OCI-LY7 (cell line): Measurements from ENCODE around the gene SPPL3. TPM values are rescaled to one million over a fixed set of nuclear protein-coding genes. Genes with fewer than 3 reads are reported as not detected.

ENCODE experiments used
- BruUV-seq: library from RNA; stranded (reverse); fragments of 400-500 nt; replicated peaks from 2 replicates; lab custom pipeline; 2021; lab: Mats Ljungman, UMichigan
- CTCF ChIA-PET: fragments of 300-600 bp; sonication (Branson Sonifier 250); formaldehyde crosslinking; loops from one replicate; lab custom pipeline; 2022; ENCODE audit warnings: antibody characterized with exemption; ENCODE audit not compliant: unreplicated experiment; lab: Charles Lee
- POLR2A ChIA-PET: fragments of 300-600 bp; sonication (Branson Sonifier 250); formaldehyde crosslinking; loops from one replicate; lab custom pipeline; 2022; ENCODE audit warnings: antibody characterized with exemption; lab: Charles Lee
- DNase-seq: peaks from one replicate; pipeline ENCODE4 v3.0.0-alpha.2; 2015; ENCODE audit warnings: low spot score
- H2AFZ ChIP-seq: fragments of 200-600 bp; sonication (generic), shearing (Covaris generic); 2 replicates; pipeline ENCODE4 v1.6.1; 2014; ENCODE audit warnings: mild to moderate bottlenecking, antibody characterized with exemption, low read length, moderate library complexity
- H3K27ac ChIP-seq: fragments of 200-600 bp; sonication (generic); 2 replicates; pipeline ENCODE4 v1.5.1; 2014; ENCODE audit warnings: mixed run types, low read depth, mild to moderate bottlenecking, moderate library complexity, low read length, inconsistent platforms; ENCODE audit not compliant: poor library complexity, severe bottlenecking
- H3K36me3 ChIP-seq: fragments of 200-600 bp; sonication (generic); 2 replicates; pipeline ENCODE4 v1.6.1; 2014; ENCODE audit warnings: mild to moderate bottlenecking, antibody characterized with exemption, low read length, moderate library complexity, mixed read lengths; ENCODE audit not compliant: insufficient read depth
- H3K4me1 ChIP-seq: fragments of 200-600 bp; sonication (generic); 2 replicates; pipeline ENCODE4 v1.5.1; 2014; ENCODE audit warnings: mild to moderate bottlenecking, low read length; ENCODE audit not compliant: insufficient read depth, poor library complexity, severe bottlenecking
- H3K4me2 ChIP-seq: fragments of 200-600 bp; sonication (generic); 2 replicates; pipeline ENCODE4 v1.6.1; 2014; ENCODE audit warnings: mild to moderate bottlenecking, low read length
- H3K4me3 ChIP-seq: fragments of 200-600 bp; sonication (generic); 2 replicates; pipeline ENCODE4 v1.5.1; 2014; ENCODE audit warnings: mild to moderate bottlenecking, low read depth, low read length; ENCODE audit not compliant: poor library complexity, severe bottlenecking
- H3K79me2 ChIP-seq: fragments of 200-600 bp; sonication (generic); 2 replicates; pipeline ENCODE4 v1.6.1; 2016; ENCODE audit warnings: low read depth, mild to moderate bottlenecking, low read length, moderate library complexity, mixed read lengths; ENCODE audit not compliant: insufficient read depth
- H3K9me2 ChIP-seq: fragments of 200-600 bp; sonication (generic); 2 replicates; pipeline ENCODE4 v1.6.1; 2016; ENCODE audit warnings: mild to moderate bottlenecking, low read length, mixed read lengths; ENCODE audit not compliant: insufficient read depth
- H3K9me3 ChIP-seq: fragments of 200-600 bp; sonication (generic); 2 replicates; pipeline ENCODE4 v1.6.1; 2014; ENCODE audit warnings: mild to moderate bottlenecking, mixed run types, low read length, mixed read lengths
- H4K20me1 ChIP-seq: fragments of 200-600 bp; sonication (generic); 2 replicates; pipeline ENCODE4 v1.6.1; 2014; ENCODE audit warnings: mild to moderate bottlenecking, antibody characterized with exemption, low read length, moderate library complexity, mixed read lengths; ENCODE audit not compliant: insufficient read depth
- EZH2phosphoT487 ChIP-seq: fragments of 200-600 bp; sonication (generic); IDR thresholded peaks from 2 replicates; pipeline ENCODE4 v1.6.1; 2018; ENCODE audit warnings: low read depth, borderline replicate concordance, mild to moderate bottlenecking, mixed run types, antibody characterized with exemption, low read length, moderate library complexity, mixed read lengths
- intact Hi-C: fragments of 100-400 bp; cut with micrococcal nuclease; formaldehyde crosslinking; loops from one replicate; pipeline ENCODE4 v1.10.0; 2022; ENCODE audit not compliant: unreplicated experiment
- total RNA-seq, 2 experiments: library from RNA; depleted of rRNA in 1 of 2; stranded (reverse); fragments of >200 nt in 1 of 2; shearing (Covaris generic) in 1 of 2; gene quantifications; 2 replicates each; pipeline ENCODE4 v1.2.3, GENCODE V29; 2014 to 2022
- TF ChIP-seq, protein P1 (sequence below): fragments of 200-600 bp; sonication (generic); conservative IDR thresholded peaks from 2 replicates; pipeline ENCODE4 v1.5.1; 2014; ENCODE audit warnings: mild to moderate bottlenecking, antibody characterized with exemption, low read length, moderate library complexity, mixed read lengths

The SPPL3 gene
- total RNA-seq, 2 experiments from 2014 or later, result 8.6 to 36.6 TPM

DNA sequence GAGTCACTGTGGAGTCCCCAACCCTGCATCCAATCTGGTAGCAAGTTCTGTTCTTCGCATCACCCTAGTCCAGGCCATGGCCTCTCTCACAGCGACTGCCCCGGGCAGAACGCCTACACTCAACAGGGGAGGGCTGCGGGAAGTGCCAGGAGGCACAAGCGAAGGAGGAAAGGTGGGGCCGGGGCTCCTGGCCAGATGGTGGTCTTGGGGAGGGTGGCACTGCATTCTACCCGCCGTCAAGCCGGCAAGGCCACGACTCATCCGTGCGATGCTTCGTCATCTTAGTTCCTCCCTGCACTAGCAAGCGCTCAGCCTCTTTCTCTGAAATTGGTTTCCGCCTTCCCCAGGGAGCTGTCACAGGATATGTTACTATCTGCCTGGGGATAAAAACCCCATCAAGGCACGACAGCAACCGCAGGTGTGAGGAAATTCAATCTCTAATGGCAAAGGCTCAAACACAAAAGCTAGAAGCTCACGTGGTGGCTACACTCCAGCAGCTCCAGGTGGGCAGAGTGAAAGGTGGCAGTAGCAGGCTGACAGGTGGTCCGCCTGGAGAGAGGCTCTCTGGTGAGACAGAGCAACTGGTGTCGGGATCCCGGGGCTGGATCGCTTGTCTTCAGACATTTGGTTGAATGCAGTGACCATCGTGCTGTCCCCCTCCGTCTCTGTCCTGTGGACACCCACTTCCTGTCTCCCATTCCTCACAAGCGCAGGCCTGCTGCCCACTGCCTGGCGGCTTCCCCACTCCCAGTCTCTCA, 144.4 kb downstream of the SPPL3 start:
- peak overlapping the region; percentile 24 for H3K27ac ChIP-seq
- H4K20me1 ChIP-seq, result no peaks in the 10 kb centered on the region
- no peak overlapping the region for H2AFZ ChIP-seq
- H3K4me2 ChIP-seq, result peak overlapping the region; percentile 47
- peaks cover 23% of the 10 kb centered on the region; the same call in 1 of the 2 replicates for H3K36me3 ChIP-seq
- peak; percentile 85 for DNase-seq
- POLR2A ChIA-PET, result no interaction called here
- H3K9me3 ChIP-seq, result no peaks in the 10 kb centered on the region; the same call in 1 of the 2 replicates
- no peaks in the 10 kb centered on the region for H3K9me2 ChIP-seq
- no peaks in the 10 kb centered on the region for H3K79me2 ChIP-seq
- CTCF ChIA-PET, result interaction anchor here (0.6 kb wide), 1 partner anchor 780 kb away, joined by 7 read pairs; no protein-coding TSS in a partner anchor
- H3K4me3 ChIP-seq, result no peak overlapping the region
- peaks cover 27% of the 10 kb centered on the region for H3K4me1 ChIP-seq
- intact Hi-C loops, result loop anchor here (10.0 kb wide), 1 partner anchor 145 kb away; the partner anchor contains the start of gene SPPL3
- BruUV-seq, result no TSS peak
- TF ChIP-seq, protein P1, sequence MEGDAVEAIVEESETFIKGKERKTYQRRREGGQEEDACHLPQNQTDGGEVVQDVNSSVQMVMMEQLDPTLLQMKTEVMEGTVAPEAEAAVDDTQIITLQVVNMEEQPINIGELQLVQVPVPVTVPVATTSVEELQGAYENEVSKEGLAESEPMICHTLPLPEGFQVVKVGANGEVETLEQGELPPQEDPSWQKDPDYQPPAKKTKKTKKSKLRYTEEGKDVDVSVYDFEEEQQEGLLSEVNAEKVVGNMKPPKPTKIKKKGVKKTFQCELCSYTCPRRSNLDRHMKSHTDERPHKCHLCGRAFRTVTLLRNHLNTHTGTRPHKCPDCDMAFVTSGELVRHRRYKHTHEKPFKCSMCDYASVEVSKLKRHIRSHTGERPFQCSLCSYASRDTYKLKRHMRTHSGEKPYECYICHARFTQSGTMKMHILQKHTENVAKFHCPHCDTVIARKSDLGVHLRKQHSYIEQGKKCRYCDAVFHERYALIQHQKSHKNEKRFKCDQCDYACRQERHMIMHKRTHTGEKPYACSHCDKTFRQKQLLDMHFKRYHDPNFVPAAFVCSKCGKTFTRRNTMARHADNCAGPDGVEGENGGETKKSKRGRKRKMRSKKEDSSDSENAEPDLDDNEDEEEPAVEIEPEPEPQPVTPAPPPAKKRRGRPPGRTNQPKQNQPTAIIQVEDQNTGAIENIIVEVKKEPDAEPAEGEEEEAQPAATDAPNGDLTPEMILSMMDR, result no peak
- TF ChIP-seq EZH2phosphoT487, result no peak

DNA sequence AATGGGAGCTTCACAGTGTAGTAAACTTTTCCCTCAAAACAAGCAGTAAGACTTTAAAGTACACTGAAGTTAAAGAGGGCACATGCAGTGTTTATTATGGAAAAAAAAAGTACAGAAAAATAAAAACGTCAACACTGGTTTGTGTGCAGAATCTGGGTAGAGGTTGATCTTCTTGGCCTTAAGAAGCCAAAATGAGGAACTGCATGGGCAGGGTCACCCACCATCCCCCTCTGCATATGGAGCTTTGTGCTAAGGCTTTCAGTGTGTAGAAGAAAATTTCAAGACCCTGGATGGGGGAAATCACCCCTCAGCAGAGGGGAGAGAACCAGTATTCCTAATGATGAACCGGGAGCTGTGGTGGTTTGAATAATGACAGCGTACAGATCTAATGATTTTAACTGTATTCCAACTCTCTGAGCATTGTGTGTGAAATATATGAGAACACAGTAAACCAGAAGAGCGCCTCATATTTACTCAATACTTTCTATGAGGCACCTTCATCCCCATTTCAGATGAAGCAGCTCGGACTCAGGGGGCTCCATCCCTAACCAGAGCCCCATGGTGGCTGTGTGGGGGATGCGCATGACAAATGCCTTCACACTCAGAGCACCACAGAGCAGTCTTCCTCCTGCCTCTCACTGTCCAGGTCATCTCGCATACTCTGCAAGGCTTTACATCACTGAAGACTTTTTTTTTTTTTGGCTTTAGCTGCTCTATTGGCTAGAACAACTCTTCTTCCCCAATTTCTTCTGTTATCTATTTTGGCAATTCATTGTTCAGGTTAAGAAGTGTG, 145.2 kb downstream of the SPPL3 start:
- ChIA-PET POLR2A (interaction anchor here (0.6 to 0.7 kb wide), 2 partner anchors 9 to 290 kb away, joined by 3 to 4 read pairs; no protein-coding TSS in a partner anchor), CTCF (no interaction called here)
- Histone ChIP-seq H3K4me2 (peak overlapping the region; percentile 47), H3K4me1 (peaks cover 27% of the 10 kb centered on the region), H2AFZ (no peak overlapping the region), H3K27ac (no peak overlapping the region), H3K9me3 (no peaks in the 10 kb centered on the region; the same call in 1 of the 2 replicates), H3K4me3 (no peak overlapping the region), H4K20me1 (no peaks in the 10 kb centered on the region), H3K79me2 (no peaks in the 10 kb centered on the region), H3K36me3 (peaks cover 15% of the 10 kb centered on the region; the same call in 1 of the 2 replicates), H3K9me2 (no peaks in the 10 kb centered on the region)
- DNase-seq, result no peak
- intact Hi-C loops, result no loop called here
- TF ChIP-seq EZH2phosphoT487, result no peak
- TF ChIP-seq, protein P1, result no peak
- BruUV-seq, result no TSS peak
